ENCODE measurements around the gene GALNT6.

Gene GALNT6

DNA sequence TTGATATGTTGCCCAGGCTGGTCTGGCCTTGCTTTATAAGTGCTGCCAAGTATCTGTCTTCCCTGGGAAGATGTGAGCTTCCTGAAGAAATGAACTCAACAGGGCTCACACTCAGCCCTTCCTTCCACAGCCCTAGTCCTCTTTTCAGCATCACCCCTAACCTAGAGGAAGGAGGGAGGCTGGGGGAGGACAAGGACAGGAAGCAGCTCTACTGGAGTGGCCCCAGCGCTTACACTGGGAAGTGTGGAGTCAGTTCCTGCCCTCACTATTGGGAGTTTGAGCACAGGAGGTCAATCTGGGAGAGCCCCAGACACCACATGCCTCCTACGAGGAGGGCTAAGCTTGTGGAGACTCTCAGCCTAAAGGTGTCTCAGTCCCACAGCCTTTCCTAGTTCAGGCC, 16.8 kb downstream of the GALNT6 start:
- TF ChIP-seq, protein P1, sequence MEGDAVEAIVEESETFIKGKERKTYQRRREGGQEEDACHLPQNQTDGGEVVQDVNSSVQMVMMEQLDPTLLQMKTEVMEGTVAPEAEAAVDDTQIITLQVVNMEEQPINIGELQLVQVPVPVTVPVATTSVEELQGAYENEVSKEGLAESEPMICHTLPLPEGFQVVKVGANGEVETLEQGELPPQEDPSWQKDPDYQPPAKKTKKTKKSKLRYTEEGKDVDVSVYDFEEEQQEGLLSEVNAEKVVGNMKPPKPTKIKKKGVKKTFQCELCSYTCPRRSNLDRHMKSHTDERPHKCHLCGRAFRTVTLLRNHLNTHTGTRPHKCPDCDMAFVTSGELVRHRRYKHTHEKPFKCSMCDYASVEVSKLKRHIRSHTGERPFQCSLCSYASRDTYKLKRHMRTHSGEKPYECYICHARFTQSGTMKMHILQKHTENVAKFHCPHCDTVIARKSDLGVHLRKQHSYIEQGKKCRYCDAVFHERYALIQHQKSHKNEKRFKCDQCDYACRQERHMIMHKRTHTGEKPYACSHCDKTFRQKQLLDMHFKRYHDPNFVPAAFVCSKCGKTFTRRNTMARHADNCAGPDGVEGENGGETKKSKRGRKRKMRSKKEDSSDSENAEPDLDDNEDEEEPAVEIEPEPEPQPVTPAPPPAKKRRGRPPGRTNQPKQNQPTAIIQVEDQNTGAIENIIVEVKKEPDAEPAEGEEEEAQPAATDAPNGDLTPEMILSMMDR (conservative IDR thresholded peaks at IDR 0.05; ENCODE audit: low read depth, low read length): no peak
- Histone ChIP-seq H3K36me3 (ENCODE audit: insufficient read depth) (no peaks in the 10 kb centered on the region), H3K4me2 (no peak overlapping the region), H3K4me1 (ENCODE audit: low read depth, poor library complexity, severe bottlenecking) (peaks cover 11% of the 10 kb centered on the region), H2AFZ (ENCODE audit: low read depth) (no peak overlapping the region), H3K9ac (no peak overlapping the region), H3K79me2 (ENCODE audit: insufficient read depth, low read depth) (no peaks in the 10 kb centered on the region), H3K27ac (no peak overlapping the region), H4K20me1 (ENCODE audit: insufficient read depth) (no peaks in the 10 kb centered on the region), H3K27me3 (ENCODE audit: insufficient read depth, low read depth) (no peaks in the 10 kb centered on the region), H3K4me3 (IDR thresholded peaks at IDR 0.05; ENCODE audit: insufficient read depth, low read depth, low read length) (no peak overlapping the region)

DNA sequence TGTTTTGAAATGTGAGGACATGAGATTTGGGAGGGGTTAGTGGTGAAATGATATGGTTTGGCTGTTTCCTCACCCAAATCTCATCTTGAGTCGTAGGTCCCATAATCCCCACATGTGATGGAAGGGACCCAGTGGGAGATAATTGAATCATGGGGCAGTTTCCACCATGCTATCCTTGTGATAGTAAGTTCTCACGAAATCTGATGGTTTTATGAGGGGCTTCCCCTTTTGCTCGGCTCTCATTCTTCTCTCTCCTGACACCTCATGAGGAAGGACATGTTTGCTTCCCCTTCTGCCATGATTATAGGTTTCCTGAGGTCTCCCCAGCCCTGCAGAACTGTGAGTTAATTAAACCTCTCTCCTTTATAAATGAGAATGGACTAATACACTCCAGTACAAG, 18.0 kb downstream of the GALNT6 start:
- H2AFZ ChIP-seq (ENCODE audit: low read depth): no peak overlapping the region
- H3K27me3 ChIP-seq (ENCODE audit: insufficient read depth, low read depth): no peaks in the 10 kb centered on the region
- no peaks in the 10 kb centered on the region for H3K36me3 ChIP-seq (ENCODE audit: insufficient read depth)

DNA sequence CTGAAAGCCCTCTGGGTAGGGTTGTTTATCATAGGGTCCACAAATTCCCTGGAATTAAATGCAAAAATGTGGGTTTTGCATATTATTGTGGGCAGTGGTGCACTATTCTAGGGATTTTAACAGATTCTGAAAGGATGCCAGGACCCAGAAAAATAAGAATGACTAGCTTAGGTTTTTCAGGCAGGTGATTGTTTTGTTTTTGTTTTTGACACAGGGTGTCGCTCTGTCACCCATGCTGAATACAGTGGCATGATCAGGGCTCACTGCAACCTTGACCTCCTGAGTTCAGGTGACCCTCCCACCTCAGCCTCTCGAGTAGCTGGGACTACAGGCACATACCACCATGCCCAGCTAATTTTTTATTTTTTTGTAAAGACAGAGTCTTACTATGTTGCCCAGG, 19.2 kb downstream of the GALNT6 start:
- H3K27me3 ChIP-seq (ENCODE audit: insufficient read depth, low read depth): no peaks in the 10 kb centered on the region
- no peak overlapping the region for H3K9ac ChIP-seq
- no peak overlapping the region for H2AFZ ChIP-seq (ENCODE audit: low read depth)

More for the DNA sequence above, 18.0 kb downstream of the GALNT6 start:
- no peaks in the 10 kb centered on the region for H4K20me1 ChIP-seq (ENCODE audit: insufficient read depth)
- H3K4me3 ChIP-seq (IDR thresholded peaks at IDR 0.05; ENCODE audit: insufficient read depth, low read depth, low read length): no peak overlapping the region
- peaks cover 17% of the 10 kb centered on the region for H3K4me1 ChIP-seq (ENCODE audit: low read depth, poor library complexity, severe bottlenecking)
- H3K27ac ChIP-seq: no peak overlapping the region
- no peak overlapping the region for H3K9ac ChIP-seq
- TF ChIP-seq, protein P1 (conservative IDR thresholded peaks at IDR 0.05; ENCODE audit: low read depth, low read length): no peak
- H3K4me2 ChIP-seq: no peak overlapping the region
- no peaks in the 10 kb centered on the region for H3K79me2 ChIP-seq (ENCODE audit: insufficient read depth, low read depth)

DNA sequence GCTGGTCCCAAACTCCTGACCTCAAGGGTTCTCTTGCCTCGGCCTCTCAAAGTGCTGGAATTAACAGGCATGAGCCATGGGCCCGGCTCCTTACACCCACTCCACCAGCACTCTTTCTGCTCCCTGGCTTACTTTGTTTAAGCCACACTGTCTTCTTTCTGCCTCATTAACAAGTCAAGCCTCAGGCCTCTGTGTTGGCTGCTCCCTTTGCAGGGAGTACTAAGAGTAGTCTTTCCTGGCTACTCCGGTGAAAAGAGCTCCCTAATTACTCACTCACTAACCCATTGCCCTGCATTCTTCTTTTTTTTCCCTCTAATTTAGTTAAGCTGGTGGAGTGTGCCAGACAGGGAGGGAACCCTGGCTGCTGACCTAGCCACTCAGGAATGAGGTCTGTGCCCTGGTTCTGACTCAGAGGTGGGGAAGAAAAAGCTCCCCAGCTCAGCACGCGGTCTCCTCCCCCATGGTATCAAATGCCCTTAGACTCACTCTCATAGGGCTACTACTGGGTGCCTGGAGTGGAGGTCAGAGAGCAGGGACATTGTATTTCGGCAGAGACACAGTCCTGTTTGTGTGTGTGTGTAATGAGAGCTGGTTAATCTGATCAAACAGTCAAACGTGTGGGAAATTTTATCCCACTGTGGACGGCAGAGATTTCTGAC, 19.8 kb downstream of the GALNT6 start:
- H2AFZ ChIP-seq (ENCODE audit: low read depth): no peak overlapping the region

More for the DNA sequence above, 19.2 kb downstream of the GALNT6 start:
- Histone ChIP-seq H3K36me3 (ENCODE audit: insufficient read depth) (no peaks in the 10 kb centered on the region), H3K79me2 (ENCODE audit: insufficient read depth, low read depth) (no peaks in the 10 kb centered on the region), H3K4me3 (IDR thresholded peaks at IDR 0.05; ENCODE audit: insufficient read depth, low read depth, low read length) (no peak overlapping the region), H3K4me1 (ENCODE audit: low read depth, poor library complexity, severe bottlenecking) (peaks cover 25% of the 10 kb centered on the region), H3K4me2 (no peak overlapping the region), H3K27ac (no peak overlapping the region), H4K20me1 (ENCODE audit: insufficient read depth) (no peaks in the 10 kb centered on the region)
- TF ChIP-seq, protein P1 (conservative IDR thresholded peaks at IDR 0.05; ENCODE audit: low read depth, low read length): no peak

More for the DNA sequence above, 19.8 kb downstream of the GALNT6 start:
- TF ChIP-seq, protein P1 (conservative IDR thresholded peaks at IDR 0.05; ENCODE audit: low read depth, low read length): no peak
- Histone ChIP-seq H4K20me1 (ENCODE audit: insufficient read depth) (no peaks in the 10 kb centered on the region), H3K9ac (no peak overlapping the region), H3K27me3 (ENCODE audit: insufficient read depth, low read depth) (no peaks in the 10 kb centered on the region), H3K27ac (no peak overlapping the region), H3K4me1 (ENCODE audit: low read depth, poor library complexity, severe bottlenecking) (peaks cover 25% of the 10 kb centered on the region), H3K36me3 (ENCODE audit: insufficient read depth) (no peaks in the 10 kb centered on the region), H3K79me2 (ENCODE audit: insufficient read depth, low read depth) (no peaks in the 10 kb centered on the region), H3K4me3 (IDR thresholded peaks at IDR 0.05; ENCODE audit: insufficient read depth, low read depth, low read length) (no peak overlapping the region), H3K4me2 (no peak overlapping the region)
